GM21529 (cell line): Measurements from ENCODE around the gene CT45A2.
"Not testable (repeated sequence)": the region's sequence is repeated elsewhere in the genome, so short reads cannot be mapped to it uniquely, and the experiment has no call there.

Experiments
- ATAC-seq: cut with Tn5 transposase; IDR thresholded peaks from one replicate; pipeline ENCODE4 v1.9.1; 2021; ENCODE audit not compliant: unreplicated experiment

Gene CT45A2

GRCh38 chrX:135819912-135820311 is at the start of gene CT45A2:
TSS of gene CT45A2 (minus strand) at chrX:135820012. CDS start at chrX:135816265, 3,747 bp downstream.
- ATAC-seq, result not testable (repeated sequence)

GRCh38 chrX:135854438-135854837 is 34.6 kb upstream of the CT45A2 start, which contains the start of gene CT45A8:
TSS of gene CT45A8 (minus strand) at chrX:135854538. CDS start at chrX:135850783, 3,755 bp downstream.
- not testable (repeated sequence) for ATAC-seq

- ATAC-seq, result not testable (repeated sequence)
These were observed 17.4 kb upstream of the CT45A2 start, which contains the start of gene CT45A7 for GRCh38 chrX:135837180-135837579. TSS of gene CT45A7 (minus strand) at chrX:135837280. CDS start at chrX:135833533, 3,747 bp downstream.

- ATAC-seq, result not testable (repeated sequence)
These were observed 17.1 kb downstream of the CT45A2 start, which contains the start of gene CT45A6 for GRCh38 chrX:135802687-135803086. TSS of gene CT45A6 (minus strand) at chrX:135802787. CDS start at chrX:135798993, 3,794 bp downstream.

GRCh38 chrX:135785403-135785802 is 34.4 kb downstream of the CT45A2 start, which contains the start of gene CT45A5:
TSS of gene CT45A5 (minus strand) at chrX:135785503. CDS start at chrX:135781729, 3,774 bp downstream.
- not testable (repeated sequence) for ATAC-seq

GRCh38 chrX:135768091-135768490 is 51.7 kb downstream of the CT45A2 start, which contains the start of gene CT45A3:
TSS of gene CT45A3 (minus strand) at chrX:135768191. CDS start at chrX:135764444, 3,747 bp downstream.
- not testable (repeated sequence) for ATAC-seq
